Activated CD8-positive, alpha-beta T cell treated with anti-CD3 and anti-CD28 coated beads for 36 hours (primary cell): ENCODE data around the gene PCDHGB3. TPM values are rescaled to one million over a fixed set of nuclear protein-coding genes. Genes with fewer than 3 reads are reported as not detected.
"Not testable (repeated sequence)": the region's sequence is repeated elsewhere in the genome, so short reads cannot be mapped to it uniquely, and the experiment has no call there.

Experiments
- ATAC-seq: fragments of 200-7000 bp; cut with Tn5 transposase; one replicate; pipeline ENCODE4 v1.10.0; 2021; ENCODE audit warnings: mild to moderate bottlenecking, moderate library complexity
- CTCF ChIA-PET: fragments of 350-600 bp; sonication (Branson Sonifier 250); formaldehyde crosslinking; loops from one replicate; lab custom pipeline; 2021; ENCODE audit warnings: antibody characterized with exemption; lab: Charles Lee
- POLR2A ChIA-PET: fragments of 350-600 bp; sonication (Branson Sonifier 250); formaldehyde crosslinking; loops from one replicate; lab custom pipeline; 2021; ENCODE audit warnings: antibody characterized with exemption; lab: Charles Lee
- DNase-seq: peaks from one replicate; pipeline ENCODE4 v3.0.0-alpha.2; 2020
- H3K27ac Mint-ChIP-seq: one replicate; pipeline ENCODE4 v1.8.0; 2021; ENCODE audit warnings: mild to moderate bottlenecking, mixed read lengths
- H3K27me3 Mint-ChIP-seq: one replicate; pipeline ENCODE4 v1.8.0; 2021; ENCODE audit warnings: mixed read lengths
- H3K36me3 Mint-ChIP-seq: one replicate; pipeline ENCODE4 v1.8.0; 2021; ENCODE audit warnings: low read depth, mixed read lengths
- H3K4me1 Mint-ChIP-seq: one replicate; pipeline ENCODE4 v1.8.0; 2021; ENCODE audit warnings: low read depth, mixed read lengths
- H3K4me3 Mint-ChIP-seq: one replicate; pipeline ENCODE4 v1.8.0; 2021; ENCODE audit warnings: mild to moderate bottlenecking, moderate library complexity, mixed read lengths
- H3K9me3 Mint-ChIP-seq: one replicate; pipeline ENCODE4 v1.8.0; 2021; ENCODE audit warnings: mixed read lengths
- CTCF ChIP-seq: fragments of 200-600 bp; IDR thresholded peaks from one replicate; pipeline ENCODE4 v1.8.0; 2022; ENCODE audit warnings: antibody characterized with exemption, mild to moderate bottlenecking
- intact Hi-C: fragments of 100-400 bp; cut with micrococcal nuclease; formaldehyde crosslinking; loops from one replicate; pipeline ENCODE4 v1.10.0; 2022
- total RNA-seq, 2 experiments: library from RNA; stranded (reverse); gene quantifications; one replicate each; pipeline ENCODE4 v1.2.3, GENCODE V29; 2021

PCDHGB3 gene
- total RNA-seq, 2 experiments from 2014 or later: 0.07 to 0.16 TPM

- no peak for DNase-seq
- intact Hi-C loops: no loop called here
- Mint-ChIP-seq H3K9me3 (peaks cover 20% of the 10 kb centered on the region), H3K27me3 (peaks cover 60% of the 10 kb centered on the region), H3K4me1 (no peaks in the 10 kb centered on the region), H3K36me3 (peaks cover 7% of the 10 kb centered on the region), H3K27ac (no peak within 1 kb of the TSS), H3K4me3 (no peak within 1 kb of the TSS)
- ATAC-seq: no peak
- CTCF ChIA-PET: interaction anchor here (0.8 kb wide), 1 partner anchor 14 kb away, joined by 3 read pairs; no protein-coding TSS in a partner anchor
- POLR2A ChIA-PET: no interaction called here
- TF ChIP-seq CTCF: no peak
Measured at GRCh38 chr5:141382469-141383294, 12.6 kb downstream of the PCDHGB3 start, which contains the start of gene PCDHGA7. TSS of gene PCDHGA7 (plus strand) at chr5:141382742. CDS start at chr5:141382900, 158 bp downstream.

GRCh38 chr5:141383345-141383744 lies 13.3 kb downstream of the PCDHGB3 start:
- Mint-ChIP-seq H3K27ac (no peak overlapping the region), H3K27me3 (peaks cover 62% of the 10 kb centered on the region), H3K4me1 (no peaks in the 10 kb centered on the region), H3K36me3 (peaks cover 7% of the 10 kb centered on the region), H3K9me3 (peaks cover 22% of the 10 kb centered on the region), H3K4me3 (no peak overlapping the region)
- intact Hi-C loops: no loop called here
- DNase-seq (no peak), ATAC-seq (no peak)
- CTCF ChIA-PET: interaction anchor here (0.8 kb wide), 1 partner anchor 13 kb away, joined by 3 read pairs; no protein-coding TSS in a partner anchor
- TF ChIP-seq CTCF: no peak
- POLR2A ChIA-PET: no interaction called here

- Mint-ChIP-seq H3K4me1 (peaks cover 2% of the 10 kb centered on the region), H3K9me3 (peaks cover 31% of the 10 kb centered on the region), H3K4me3 (no peak overlapping the region), H3K36me3 (peaks cover 11% of the 10 kb centered on the region), H3K27ac (no peak overlapping the region), H3K27me3 (peaks cover 68% of the 10 kb centered on the region)
- ChIA-PET POLR2A (no interaction called here), CTCF (no interaction called here)
- intact Hi-C loops: no loop called here
- no peak for TF ChIP-seq CTCF
- DNase-seq (no peak), ATAC-seq (no peak)
Measured at GRCh38 chr5:141384471-141385267, 14.6 kb downstream of the PCDHGB3 start.

- intact Hi-C loops, H3K4me3 Mint-ChIP-seq, H3K4me1 Mint-ChIP-seq, H3K27ac Mint-ChIP-seq: not testable (repeated sequence)
- ATAC-seq (peak; percentile 69), DNase-seq (peak; percentile 30)
- CTCF ChIA-PET: interaction anchor here (0.8 to 1.5 kb wide), 8 partner anchors 9 to 170 kb away, joined by 3 to 5 read pairs (median 4); partner anchors contain the start of genes PCDHGA12, PCDHGB3 and PCDHGB5
- peaks cover 67% of the 10 kb centered on the region for H3K27me3 Mint-ChIP-seq
- H3K9me3 Mint-ChIP-seq: peaks cover 39% of the 10 kb centered on the region
- POLR2A ChIA-PET: interaction anchor here (0.7 kb wide), 1 partner anchor 591 kb away, joined by 3 read pairs; no protein-coding TSS in a partner anchor
- H3K36me3 Mint-ChIP-seq: peaks cover 16% of the 10 kb centered on the region
Measured at GRCh38 chr5:141387557-141388311, 17.7 kb downstream of the PCDHGB3 start, which contains the start of gene PCDHGB4. TSS of gene PCDHGB4 (plus strand) at chr5:141387698. CDS start at chr5:141387885, 187 bp downstream.

- Mint-ChIP-seq H3K36me3 (peaks cover 17% of the 10 kb centered on the region), H3K27ac (no peak overlapping the region), H3K9me3 (peaks cover 36% of the 10 kb centered on the region), H3K4me1 (peaks cover 2% of the 10 kb centered on the region), H3K4me3 (no peak overlapping the region), H3K27me3 (peaks cover 68% of the 10 kb centered on the region)
- DNase-seq (no peak), ATAC-seq (no peak)
- TF ChIP-seq CTCF: no peak
- CTCF ChIA-PET: interaction anchor here (0.8 to 1.5 kb wide), 3 partner anchors 19 to 123 kb away, joined by 3 to 5 read pairs (median 4); partner anchors contain the start of genes PCDHGA11 and PCDHGB3
- POLR2A ChIA-PET: no interaction called here
- intact Hi-C loops: no loop called here
Measured at GRCh38 chr5:141388661-141389060, 18.6 kb downstream of the PCDHGB3 start.
